ENCODE results near the gene MIA3.

- TF ChIP-seq CTCF (IDR thresholded peaks at IDR 0.05; ENCODE audit: poor library complexity, severe bottlenecking) (no peak), EP300 (conservative IDR thresholded peaks at IDR 0.05; ENCODE audit: poor library complexity, severe bottlenecking) (no peak), RAD21 (conservative IDR thresholded peaks at IDR 0.05) (no peak)
These were observed 24.6 kb downstream of the MIA3 start for GRCh38 chr1:222642468-222642867.

Data from neural cell (in vitro differentiated cells).